ENCODE results near the gene SSX2IP. TPM values are rescaled to one million over a fixed set of nuclear protein-coding genes. Genes with fewer than 3 reads are reported as not detected.

Gene SSX2IP
- total RNA-seq, 2 experiments from 2014 or later = 11.9 to 12.6 TPM

DNA sequence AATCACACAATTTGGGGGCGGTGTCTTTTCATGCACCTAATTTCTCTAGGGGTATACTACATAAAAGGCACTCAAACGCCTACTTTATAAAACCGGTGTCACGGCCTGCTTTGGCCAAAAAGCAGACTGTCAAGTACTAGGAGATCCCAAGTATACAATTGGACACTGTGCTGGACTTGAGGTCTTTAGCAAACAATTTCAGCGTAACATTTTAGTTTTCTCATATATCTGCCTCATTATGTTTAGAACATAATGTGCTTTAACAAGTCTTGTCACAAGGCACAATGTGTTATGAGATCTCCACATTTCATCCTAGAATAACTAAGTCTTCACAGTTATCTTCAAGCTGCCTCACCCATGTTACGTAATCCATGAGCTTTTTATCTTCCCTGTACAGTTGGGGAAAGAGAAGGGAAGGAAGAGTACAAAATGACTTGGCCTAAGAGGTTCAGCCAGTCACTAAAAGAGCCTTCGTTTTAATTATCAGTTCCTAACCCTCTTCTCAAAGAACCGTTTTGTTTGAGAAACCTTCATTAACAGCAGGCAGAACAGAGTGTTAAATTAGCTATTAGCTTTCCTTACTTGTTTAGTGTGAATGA lies 1.7 kb downstream of the SSX2IP start:
- CTCF ChIA-PET = interaction anchor here (0.8 to 3.6 kb wide), 8 partner anchors 9 to 546 kb away, joined by 3 to 11 read pairs (median 4); no protein-coding TSS in a partner anchor
- Mint-ChIP-seq H3K27ac (no peak overlapping the region), H3K4me3 (peak overlapping the region; percentile 92), H3K4me1 (ENCODE audit: low read depth) (peaks cover 56% of the 10 kb centered on the region), H3K9me3 (no peaks in the 10 kb centered on the region), H3K36me3 (ENCODE audit: low read depth) (no peaks in the 10 kb centered on the region), H3K27me3 (ENCODE audit: low read depth) (peaks cover 3% of the 10 kb centered on the region)
- intact Hi-C loops (cut with micrococcal nuclease) = loop anchor here (1.0 to 2.0 kb wide), 2 partner anchors 20 to 246 kb away; no protein-coding TSS in a partner anchor
- no peak for DNase-seq

DNA sequence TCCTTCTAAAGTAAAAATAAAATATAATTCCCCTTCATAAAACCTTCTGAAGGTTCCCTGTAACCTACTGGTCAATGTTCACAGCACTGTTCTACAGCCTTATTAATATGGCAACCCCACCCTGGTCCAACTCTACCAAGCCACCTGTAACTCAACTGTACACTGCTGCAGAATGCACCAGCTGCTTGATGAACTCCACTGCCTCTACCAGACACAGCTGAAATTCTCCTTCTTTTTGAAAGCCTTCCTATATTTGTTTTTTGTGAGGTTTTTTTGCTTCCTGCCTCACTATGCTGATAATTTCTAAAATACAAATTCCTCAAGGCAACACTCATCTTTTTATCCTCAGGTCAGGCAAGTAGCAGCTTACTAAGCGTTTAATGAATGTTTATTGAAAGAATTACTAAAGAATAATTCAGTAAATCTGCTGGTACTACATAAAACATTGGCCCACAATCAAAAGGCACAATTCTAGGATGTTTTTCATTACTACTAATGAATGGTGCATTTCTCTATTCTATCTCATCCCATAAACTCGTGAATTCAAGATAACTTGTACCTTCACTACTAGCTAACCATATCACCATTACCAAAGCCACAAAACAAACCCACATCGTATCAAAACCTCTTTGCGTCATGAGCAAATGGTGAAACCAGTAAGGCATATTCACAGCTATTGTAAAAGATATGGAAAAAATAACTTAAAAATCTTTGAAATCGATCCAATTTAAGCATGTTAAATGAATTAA lies 2.4 kb downstream of the SSX2IP start:
- CTCF ChIA-PET = interaction anchor here (2.0 to 3.6 kb wide), 3 partner anchors 19 to 66 kb away, joined by 5 to 11 read pairs (median 10); no protein-coding TSS in a partner anchor
- DNase-seq = no peak
- no peak overlapping the region for H3K27ac Mint-ChIP-seq

DNA sequence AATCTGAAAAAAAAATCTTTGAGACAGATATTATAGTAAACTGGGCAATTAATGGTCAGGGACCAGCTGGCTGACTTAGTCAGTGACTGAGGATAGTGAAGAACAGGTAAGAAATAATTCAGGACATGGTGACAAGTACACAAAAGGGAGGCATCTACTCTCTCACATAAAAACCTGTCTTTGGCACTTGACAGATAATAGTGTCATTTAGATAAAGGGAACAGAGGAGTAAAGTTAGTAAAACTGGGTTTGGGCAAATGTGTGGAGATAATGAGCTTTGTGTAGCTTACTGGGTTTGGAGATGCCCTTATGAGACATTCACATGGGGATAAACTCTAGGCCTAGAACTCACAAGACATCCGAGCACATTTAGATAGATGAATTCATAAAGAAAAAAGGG lies 4.0 kb downstream of the SSX2IP start:
- intact Hi-C loops (cut with micrococcal nuclease) = loop anchor here (2.0 kb wide), 1 partner anchor 15 kb away; no protein-coding TSS in a partner anchor
- Mint-ChIP-seq H3K36me3 (ENCODE audit: low read depth) (no peaks in the 10 kb centered on the region), H3K27ac (no peak overlapping the region), H3K4me3 (no peak overlapping the region), H3K27me3 (ENCODE audit: low read depth) (peaks cover 3% of the 10 kb centered on the region), H3K4me1 (ENCODE audit: low read depth) (peaks cover 38% of the 10 kb centered on the region), H3K9me3 (no peaks in the 10 kb centered on the region)
- CTCF ChIA-PET = interaction anchor here (2.0 to 3.6 kb wide), 2 partner anchors 17 to 67 kb away, joined by 5 to 11 read pairs; no protein-coding TSS in a partner anchor
- DNase-seq = no peak

More for the DNA sequence above, 2.4 kb downstream of the SSX2IP start:
- no peaks in the 10 kb centered on the region for H3K9me3 Mint-ChIP-seq
- H3K4me1 Mint-ChIP-seq (ENCODE audit: low read depth) = peaks cover 52% of the 10 kb centered on the region
- H3K36me3 Mint-ChIP-seq (ENCODE audit: low read depth) = no peaks in the 10 kb centered on the region
- intact Hi-C loops (cut with micrococcal nuclease) = loop anchor here (2.0 kb wide), 2 partner anchors 13 to 19 kb away; no protein-coding TSS in a partner anchor
- peaks cover 3% of the 10 kb centered on the region for H3K27me3 Mint-ChIP-seq (ENCODE audit: low read depth)
- H3K4me3 Mint-ChIP-seq = no peak overlapping the region

DNA sequence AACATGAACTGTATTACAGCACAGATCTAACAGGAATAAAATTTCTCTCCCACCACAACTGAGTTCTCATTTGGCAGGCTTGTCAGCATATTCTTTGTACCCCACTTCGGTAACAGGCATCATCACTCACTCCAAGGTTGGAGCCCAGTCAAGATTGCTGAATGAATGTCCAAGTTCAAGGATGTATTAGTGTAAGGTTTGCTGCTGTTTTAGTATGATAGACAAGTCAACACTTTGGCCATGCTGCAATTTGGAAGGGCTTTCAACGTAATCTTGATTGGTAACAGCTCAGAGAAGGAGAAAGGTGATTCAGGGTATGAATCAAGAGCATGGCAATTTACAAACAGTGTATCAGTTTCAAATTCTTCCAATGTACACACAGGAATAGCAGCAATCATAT lies 6.8 kb downstream of the SSX2IP start:
- intact Hi-C loops (cut with micrococcal nuclease) = no loop called here
- Mint-ChIP-seq H3K27me3 (ENCODE audit: low read depth) (no peaks in the 10 kb centered on the region), H3K36me3 (ENCODE audit: low read depth) (peaks cover 2% of the 10 kb centered on the region), H3K9me3 (no peaks in the 10 kb centered on the region), H3K27ac (no peak overlapping the region), H3K4me1 (ENCODE audit: low read depth) (peaks cover 26% of the 10 kb centered on the region), H3K4me3 (no peak overlapping the region)
- CTCF ChIA-PET = no interaction called here
- no peak for DNase-seq

DNA sequence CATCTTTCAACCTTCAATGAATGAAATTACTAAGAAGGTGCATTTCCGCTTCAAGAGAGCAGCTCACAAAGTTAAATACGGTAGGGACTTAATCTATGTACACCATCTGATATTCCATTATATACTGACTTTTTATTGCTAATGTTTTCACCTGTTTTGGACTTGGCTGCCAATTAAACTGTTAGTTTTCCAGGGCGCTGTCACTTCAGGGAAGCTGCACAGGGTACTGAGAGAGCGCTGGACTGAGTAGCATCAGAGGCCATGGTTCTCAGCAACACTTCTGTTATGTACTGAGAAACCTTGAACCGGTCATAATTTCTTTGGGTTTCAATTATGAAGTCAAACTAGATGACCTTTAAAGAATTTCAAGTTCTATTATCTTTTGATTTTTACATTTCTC lies 8.2 kb downstream of the SSX2IP start:
- peaks cover 4% of the 10 kb centered on the region for H3K36me3 Mint-ChIP-seq (ENCODE audit: low read depth)
- intact Hi-C loops (cut with micrococcal nuclease) = no loop called here
- no peak overlapping the region for H3K4me3 Mint-ChIP-seq
- H3K4me1 Mint-ChIP-seq (ENCODE audit: low read depth) = peaks cover 13% of the 10 kb centered on the region
- H3K27me3 Mint-ChIP-seq (ENCODE audit: low read depth) = no peaks in the 10 kb centered on the region
- CTCF ChIA-PET = no interaction called here
- no peak overlapping the region for H3K27ac Mint-ChIP-seq
- no peak for DNase-seq
- H3K9me3 Mint-ChIP-seq = no peaks in the 10 kb centered on the region

DNA sequence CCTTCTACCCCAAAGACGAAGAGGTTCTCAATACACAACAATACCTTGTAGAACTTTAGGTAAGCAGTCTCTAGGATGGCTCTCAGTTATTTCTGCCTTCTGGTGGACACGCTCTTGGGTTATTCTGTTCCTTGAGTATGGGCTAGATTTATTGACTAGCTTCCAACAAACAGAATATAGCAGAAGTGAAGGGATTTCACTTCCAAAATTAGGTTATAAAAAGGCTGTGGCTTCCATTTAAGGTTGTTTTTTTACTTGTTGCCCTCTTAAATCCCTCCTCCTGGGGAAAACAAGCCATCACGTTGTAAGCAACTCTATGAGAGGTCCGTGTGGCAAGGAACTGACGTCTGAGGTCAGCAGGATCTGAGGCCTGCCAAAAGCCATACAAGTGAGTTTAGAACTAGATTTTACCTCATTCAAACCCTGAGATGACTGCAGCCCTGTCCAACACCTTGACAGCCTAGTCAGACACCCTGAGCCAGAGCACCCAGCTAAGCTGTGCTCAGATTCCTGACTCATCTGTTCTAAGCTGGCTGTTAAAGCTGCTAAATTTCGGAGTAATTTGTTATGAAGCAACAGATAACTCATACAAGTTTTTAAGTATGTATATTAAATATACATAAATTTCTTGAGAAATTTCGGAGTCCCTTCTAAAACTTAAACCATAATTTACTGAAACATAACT lies 12.7 kb downstream of the SSX2IP start:
- H3K9me3 Mint-ChIP-seq = no peaks in the 10 kb centered on the region
- H3K4me3 Mint-ChIP-seq = no peak overlapping the region
- H3K4me1 Mint-ChIP-seq (ENCODE audit: low read depth) = peaks cover 13% of the 10 kb centered on the region
- intact Hi-C loops (cut with micrococcal nuclease) = no loop called here
- peaks cover 4% of the 10 kb centered on the region for H3K36me3 Mint-ChIP-seq (ENCODE audit: low read depth)
- no peak overlapping the region for H3K27ac Mint-ChIP-seq
- no peak for DNase-seq
- H3K27me3 Mint-ChIP-seq (ENCODE audit: low read depth) = no peaks in the 10 kb centered on the region
- CTCF ChIA-PET = interaction anchor here (1.0 kb wide), 1 partner anchor 47 kb away, joined by 3 read pairs; no protein-coding TSS in a partner anchor

DNA sequence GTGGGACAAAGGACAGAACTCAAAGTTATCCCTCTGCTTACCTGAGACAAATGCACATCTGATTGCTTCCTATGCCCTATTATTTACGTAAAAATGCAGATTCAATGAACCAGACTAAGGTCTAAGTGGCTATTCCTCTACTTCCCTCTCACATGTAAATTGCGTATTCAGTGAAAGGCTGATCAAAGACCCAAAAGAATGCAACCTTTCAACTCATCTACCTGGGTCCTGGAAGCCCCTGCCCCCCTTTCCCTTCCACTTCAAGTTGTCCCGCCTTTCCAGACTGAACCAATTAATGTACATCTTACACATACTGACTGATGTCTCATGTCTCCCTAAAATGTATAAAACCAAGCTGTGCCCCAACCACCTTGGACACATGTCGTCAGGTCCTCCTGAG lies 14.6 kb downstream of the SSX2IP start:
- H3K4me1 Mint-ChIP-seq (ENCODE audit: low read depth) = peaks cover 14% of the 10 kb centered on the region
- no peak overlapping the region for H3K27ac Mint-ChIP-seq
- H3K27me3 Mint-ChIP-seq (ENCODE audit: low read depth) = no peaks in the 10 kb centered on the region
- DNase-seq = no peak
- intact Hi-C loops (cut with micrococcal nuclease) = no loop called here
- CTCF ChIA-PET = interaction anchor here (1.3 to 3.6 kb wide), 2 partner anchors 48 to 78 kb away, joined by 4 to 13 read pairs; no protein-coding TSS in a partner anchor
- H3K4me3 Mint-ChIP-seq = no peak overlapping the region
- H3K36me3 Mint-ChIP-seq (ENCODE audit: low read depth) = peaks cover 4% of the 10 kb centered on the region
- H3K9me3 Mint-ChIP-seq = no peaks in the 10 kb centered on the region

DNA sequence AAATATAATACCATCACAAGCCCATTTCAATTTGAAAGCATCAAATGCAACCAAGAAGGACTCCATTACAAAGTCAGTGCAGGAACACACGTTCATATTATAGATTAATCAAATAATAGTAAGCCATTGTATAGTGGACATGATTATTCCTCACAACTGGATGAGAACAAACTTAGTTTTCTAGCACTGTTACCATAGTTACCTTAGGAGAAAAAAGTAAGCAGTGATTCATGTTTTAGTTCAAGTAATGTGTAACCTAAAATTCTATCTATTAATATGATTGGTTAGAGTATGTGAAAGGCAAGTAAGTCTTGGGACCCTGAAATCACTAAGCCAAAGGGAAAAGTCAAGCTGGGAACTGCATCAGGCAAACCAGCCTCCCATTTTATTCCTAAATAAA lies 15.2 kb downstream of the SSX2IP start:
- no peak overlapping the region for H3K4me3 Mint-ChIP-seq
- intact Hi-C loops (cut with micrococcal nuclease) = no loop called here
- H3K27me3 Mint-ChIP-seq (ENCODE audit: low read depth) = no peaks in the 10 kb centered on the region
- no peak for DNase-seq
- H3K9me3 Mint-ChIP-seq = no peaks in the 10 kb centered on the region
- CTCF ChIA-PET = interaction anchor here (0.7 to 3.6 kb wide), 3 partner anchors 49 to 79 kb away, joined by 4 to 13 read pairs (median 6); no protein-coding TSS in a partner anchor
- no peak overlapping the region for H3K27ac Mint-ChIP-seq
- peaks cover 4% of the 10 kb centered on the region for H3K36me3 Mint-ChIP-seq (ENCODE audit: low read depth)
- H3K4me1 Mint-ChIP-seq (ENCODE audit: low read depth) = peaks cover 14% of the 10 kb centered on the region

DNA sequence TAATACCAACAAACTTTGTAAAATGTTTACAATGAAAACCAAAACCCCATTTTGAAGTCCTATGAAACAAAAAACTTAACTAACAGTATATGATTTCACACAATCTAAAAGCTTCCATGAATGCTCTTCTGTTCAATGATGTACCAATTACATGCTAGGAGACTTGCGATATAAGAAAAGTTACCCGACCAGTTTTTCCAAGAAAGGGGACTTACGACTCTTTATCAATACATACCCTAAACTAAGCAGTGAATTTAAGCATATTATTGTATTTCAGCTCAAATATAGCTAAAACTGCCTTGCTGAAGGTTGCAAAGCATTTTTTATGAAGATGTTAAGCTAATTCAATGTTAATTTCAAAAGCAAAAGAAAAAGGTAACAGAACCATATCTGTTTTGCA lies 15.6 kb downstream of the SSX2IP start:
- intact Hi-C loops (cut with micrococcal nuclease) = no loop called here
- Mint-ChIP-seq H3K36me3 (ENCODE audit: low read depth) (peaks cover 3% of the 10 kb centered on the region), H3K27ac (no peak overlapping the region), H3K4me1 (ENCODE audit: low read depth) (peaks cover 14% of the 10 kb centered on the region), H3K4me3 (no peak overlapping the region), H3K9me3 (no peaks in the 10 kb centered on the region), H3K27me3 (ENCODE audit: low read depth) (no peaks in the 10 kb centered on the region)
- CTCF ChIA-PET = interaction anchor here (0.7 to 3.6 kb wide), 3 partner anchors 50 to 79 kb away, joined by 4 to 13 read pairs (median 6); no protein-coding TSS in a partner anchor
- no peak for DNase-seq

DNA sequence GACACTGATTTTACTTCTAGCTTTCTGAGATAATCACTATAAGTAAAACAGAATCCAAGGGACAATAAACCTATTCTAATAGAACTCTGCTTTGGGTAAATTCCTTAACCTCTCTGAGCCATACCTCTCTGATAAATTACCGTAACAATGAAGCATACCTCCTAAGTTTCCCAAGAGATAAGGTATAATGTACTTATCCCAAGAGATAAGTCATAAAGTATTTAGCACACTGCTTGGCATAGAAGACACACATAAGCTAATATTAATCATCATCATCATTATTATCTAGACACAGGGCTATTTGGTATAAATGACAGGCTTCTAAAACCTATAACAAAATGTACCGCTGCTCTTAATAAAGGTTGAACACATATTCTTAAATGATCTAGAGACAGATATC lies 16.2 kb downstream of the SSX2IP start:
- Mint-ChIP-seq H3K27ac (no peak overlapping the region), H3K4me1 (ENCODE audit: low read depth) (peaks cover 14% of the 10 kb centered on the region), H3K27me3 (ENCODE audit: low read depth) (no peaks in the 10 kb centered on the region), H3K9me3 (no peaks in the 10 kb centered on the region), H3K36me3 (ENCODE audit: low read depth) (peaks cover 3% of the 10 kb centered on the region), H3K4me3 (no peak overlapping the region)
- DNase-seq = no peak
- CTCF ChIA-PET = interaction anchor here (1.0 to 3.6 kb wide), 3 partner anchors 25 to 80 kb away, joined by 3 to 13 read pairs (median 6); no protein-coding TSS in a partner anchor
- intact Hi-C loops (cut with micrococcal nuclease) = no loop called here

DNA sequence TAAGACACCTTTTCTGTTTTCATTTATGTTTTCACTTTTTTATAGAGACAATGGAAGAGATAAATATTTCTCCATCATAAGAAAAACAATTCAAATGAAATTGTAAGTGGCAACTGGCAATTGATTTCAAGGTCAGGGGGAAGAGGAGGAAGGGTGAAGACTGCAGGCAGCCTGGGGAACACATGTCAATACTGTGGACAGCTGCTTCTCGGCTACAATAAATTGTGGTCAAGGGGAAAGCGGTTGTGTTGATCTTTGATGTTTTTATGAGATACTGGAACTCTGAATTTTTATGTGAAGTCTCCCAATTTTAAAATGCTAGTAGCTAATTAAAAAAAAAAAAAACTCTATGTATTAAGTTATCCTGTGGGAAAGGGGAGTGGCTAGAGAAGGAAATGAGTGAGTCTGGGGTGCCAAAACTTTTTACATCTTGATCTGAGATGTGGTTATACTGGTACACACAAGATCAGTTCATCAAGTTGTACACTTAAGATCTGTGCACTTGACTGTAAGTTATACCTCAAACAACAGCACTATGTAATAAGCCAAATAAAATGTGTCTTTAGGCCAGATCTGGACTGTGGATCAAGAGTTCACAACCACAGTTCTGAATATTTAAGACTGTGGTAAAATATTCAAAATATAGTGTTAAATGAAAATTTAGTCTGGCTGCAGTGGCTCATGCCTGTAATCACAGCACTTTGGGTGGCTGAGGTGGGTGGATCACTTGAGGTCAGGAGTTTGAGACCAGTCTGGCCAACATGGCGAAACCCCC lies 18.0 kb downstream of the SSX2IP start:
- no peak overlapping the region for H3K27ac Mint-ChIP-seq
- intact Hi-C loops (cut with micrococcal nuclease) = no loop called here

More for the DNA sequence above, 18.0 kb downstream of the SSX2IP start:
- no peak for DNase-seq
- H3K4me3 Mint-ChIP-seq = no peak overlapping the region
- CTCF ChIA-PET = interaction anchor here (1.0 to 1.4 kb wide), 3 partner anchors 17 to 100 kb away, joined by 3 to 4 read pairs (median 3); no protein-coding TSS in a partner anchor
- H3K4me1 Mint-ChIP-seq (ENCODE audit: low read depth) = peaks cover 14% of the 10 kb centered on the region
- no peaks in the 10 kb centered on the region for H3K36me3 Mint-ChIP-seq (ENCODE audit: low read depth)
- H3K9me3 Mint-ChIP-seq = no peaks in the 10 kb centered on the region
- no peaks in the 10 kb centered on the region for H3K27me3 Mint-ChIP-seq (ENCODE audit: low read depth)
